NCI-H510A (cell line): ENCODE results near the gene TTLL9.

ENCODE experiments used
- DNase-seq: peaks from one replicate; lab custom pipeline; 2025; lab: John Stamatoyannopoulos, UW

Gene TTLL9

GRCh38 chr20:31945319-31945718 is 74.9 kb downstream of the TTLL9 start:
- DNase-seq = no peak

DNA sequence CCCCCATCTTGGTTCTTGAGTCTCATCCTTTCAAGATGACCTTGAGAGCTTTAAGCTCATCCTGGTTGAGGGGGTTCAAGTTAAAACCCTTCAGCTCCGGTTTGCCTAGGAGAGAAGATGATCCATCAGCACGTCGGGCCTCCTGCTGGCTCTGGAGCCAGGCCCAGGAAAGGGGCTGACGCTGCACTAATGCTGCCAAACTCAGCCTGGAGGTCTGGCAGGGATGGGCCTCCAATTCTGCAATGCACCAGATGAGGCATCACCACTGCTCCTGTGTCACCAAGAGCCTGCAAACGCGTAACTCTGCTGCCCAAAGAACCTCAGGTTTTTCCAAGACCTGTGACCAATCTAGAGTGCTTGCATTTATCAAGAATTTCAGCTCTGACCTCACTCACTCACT is 75.4 kb downstream of the TTLL9 start:
- no peak for DNase-seq

- DNase-seq = no peak
These were observed 77.6 kb downstream of the TTLL9 start for GRCh38 chr20:31948008-31948407.

DNA sequence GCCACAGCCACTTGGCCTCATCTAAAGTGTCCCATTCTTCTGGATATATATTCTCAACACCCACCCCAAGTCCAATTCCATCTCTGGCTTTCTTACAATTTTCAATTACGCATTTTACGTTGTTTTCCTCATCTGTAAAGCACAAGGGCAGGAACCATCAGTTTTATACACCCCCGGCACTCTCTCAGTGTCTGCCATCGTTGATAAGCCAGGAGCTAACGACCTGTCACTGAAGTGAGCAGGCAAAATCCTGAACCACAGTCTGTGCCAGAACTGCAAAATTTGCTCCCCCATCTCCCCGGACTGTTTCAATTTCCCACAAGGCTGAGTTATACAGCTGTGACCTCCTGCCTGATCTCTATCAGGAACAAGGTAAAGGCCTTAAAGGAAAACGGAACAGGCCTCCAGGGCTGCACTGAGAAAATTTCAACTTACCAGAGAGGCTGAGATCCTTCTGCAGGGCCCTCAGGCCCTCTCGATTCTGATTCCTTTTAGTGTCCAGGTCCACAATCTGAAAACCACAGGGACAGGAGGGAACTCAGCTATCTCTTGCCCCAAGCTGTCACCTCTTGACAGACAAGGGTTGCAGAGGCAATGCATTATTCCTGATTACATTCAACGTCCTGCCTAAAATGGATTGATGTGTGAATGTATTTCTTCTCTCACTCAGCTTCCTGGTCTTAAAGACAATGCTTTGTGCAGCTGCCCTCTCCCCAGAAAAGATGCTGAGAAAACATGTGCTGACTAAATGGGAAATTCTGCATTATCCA is 79.6 kb downstream of the TTLL9 start:
- no peak for DNase-seq

DNA sequence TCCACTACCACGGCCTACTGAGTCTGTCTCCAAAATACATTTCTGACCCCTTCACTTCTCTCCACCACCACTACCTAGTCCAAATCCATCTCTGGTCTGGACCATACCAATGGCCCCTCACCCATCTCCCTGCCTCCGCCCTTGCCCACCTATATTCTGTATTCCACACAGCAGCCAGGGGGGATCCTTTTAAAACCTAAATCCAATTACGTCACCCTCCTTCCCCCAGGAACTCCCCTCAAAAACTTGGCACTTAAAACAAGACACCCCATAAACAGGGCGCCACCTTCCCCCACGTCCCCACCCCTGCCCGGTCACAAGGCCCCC is 80.7 kb downstream of the TTLL9 start:
- DNase-seq = no peak

DNA sequence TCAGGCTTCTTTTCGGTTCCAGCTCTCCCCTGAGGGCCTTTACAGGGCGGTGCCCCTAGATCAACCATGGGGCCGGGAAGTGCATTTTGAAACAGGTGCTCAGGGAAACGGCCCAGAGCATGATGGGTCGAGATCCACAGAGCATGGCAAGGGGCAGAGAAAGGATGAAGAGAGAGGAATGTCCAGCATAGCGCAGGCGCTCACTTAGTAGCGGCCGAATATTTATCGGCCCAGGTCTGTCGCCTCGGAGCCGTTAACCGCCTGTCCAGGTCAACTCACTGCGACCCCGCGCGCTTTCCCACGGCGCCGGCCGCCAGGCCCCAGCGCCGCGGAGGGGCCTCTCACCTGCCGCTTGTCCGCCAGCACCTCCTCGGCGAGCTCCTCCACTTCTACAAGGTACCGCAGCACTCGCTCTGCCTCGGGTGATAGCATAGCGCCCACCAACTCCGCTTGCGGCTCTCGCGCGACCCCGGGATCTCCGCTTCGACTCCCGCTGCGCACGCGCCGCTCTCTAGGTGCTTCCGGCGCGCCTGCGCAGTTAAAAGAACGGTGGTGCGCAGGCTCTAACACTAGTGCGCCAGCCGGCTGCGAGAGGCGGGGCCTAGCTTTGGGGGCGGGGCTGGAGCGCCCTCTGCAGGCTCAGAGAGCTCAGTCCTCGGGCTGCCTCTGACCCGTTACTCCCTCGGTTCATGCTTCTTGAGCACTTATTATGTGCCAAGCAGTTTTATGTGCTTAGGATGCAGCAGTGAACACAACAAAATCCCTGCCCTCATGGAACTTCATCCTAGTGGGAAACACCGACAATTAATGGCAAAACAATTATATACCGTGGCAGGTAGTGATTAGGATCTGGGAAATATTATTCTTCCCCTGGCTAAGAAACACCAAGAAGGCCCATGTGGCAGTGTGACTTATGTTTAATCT is 81.4 kb downstream of the TTLL9 start, which contains the start of gene PDRG1:
TSS of gene PDRG1 (minus strand) at position 517 of the 924 bp plus-strand sequence. CDS start at position 432, 85 bp downstream.
- peak; percentile 84 for DNase-seq

- no peak for DNase-seq
These were observed 83.2 kb downstream of the TTLL9 start for GRCh38 chr20:31953556-31954148.

GRCh38 chr20:31954500-31954899 is 84.1 kb downstream of the TTLL9 start:
- DNase-seq = no peak

GRCh38 chr20:31956556-31957526 is 86.4 kb downstream of the TTLL9 start:
- no peak for DNase-seq

- no peak for DNase-seq
These were observed 92.3 kb downstream of the TTLL9 start for GRCh38 chr20:31962761-31963160.

DNA sequence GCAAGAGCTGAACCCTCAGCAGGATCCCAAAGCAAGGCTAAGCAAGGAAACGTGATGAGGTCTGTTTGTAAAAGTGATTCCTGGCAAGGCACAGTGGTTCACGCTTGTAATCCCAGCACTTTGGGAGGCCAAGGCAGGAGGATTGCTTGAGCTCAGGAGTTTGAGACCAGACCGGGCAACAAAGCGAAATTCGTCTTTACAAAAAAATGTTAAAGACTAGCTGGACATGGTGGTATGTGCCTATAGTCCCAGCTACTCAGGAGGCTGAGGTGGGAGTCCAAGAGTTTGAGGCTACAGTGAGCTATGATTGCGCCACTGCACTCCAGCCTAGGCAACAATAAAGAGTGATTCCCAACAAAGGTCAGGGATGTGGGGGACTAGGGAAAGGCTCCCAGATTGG is 93.5 kb downstream of the TTLL9 start:
- DNase-seq = no peak

GRCh38 chr20:31966991-31967655 is 96.7 kb downstream of the TTLL9 start:
- no peak for DNase-seq

- DNase-seq = peak; percentile 73
These were observed 97.4 kb downstream of the TTLL9 start, which contains the start of gene XKR7 for GRCh38 chr20:31967830-31968249. Gene XKR7 (plus strand): TSS chr20:31968151. CDS start chr20:31968176, 25 bp downstream.

DNA sequence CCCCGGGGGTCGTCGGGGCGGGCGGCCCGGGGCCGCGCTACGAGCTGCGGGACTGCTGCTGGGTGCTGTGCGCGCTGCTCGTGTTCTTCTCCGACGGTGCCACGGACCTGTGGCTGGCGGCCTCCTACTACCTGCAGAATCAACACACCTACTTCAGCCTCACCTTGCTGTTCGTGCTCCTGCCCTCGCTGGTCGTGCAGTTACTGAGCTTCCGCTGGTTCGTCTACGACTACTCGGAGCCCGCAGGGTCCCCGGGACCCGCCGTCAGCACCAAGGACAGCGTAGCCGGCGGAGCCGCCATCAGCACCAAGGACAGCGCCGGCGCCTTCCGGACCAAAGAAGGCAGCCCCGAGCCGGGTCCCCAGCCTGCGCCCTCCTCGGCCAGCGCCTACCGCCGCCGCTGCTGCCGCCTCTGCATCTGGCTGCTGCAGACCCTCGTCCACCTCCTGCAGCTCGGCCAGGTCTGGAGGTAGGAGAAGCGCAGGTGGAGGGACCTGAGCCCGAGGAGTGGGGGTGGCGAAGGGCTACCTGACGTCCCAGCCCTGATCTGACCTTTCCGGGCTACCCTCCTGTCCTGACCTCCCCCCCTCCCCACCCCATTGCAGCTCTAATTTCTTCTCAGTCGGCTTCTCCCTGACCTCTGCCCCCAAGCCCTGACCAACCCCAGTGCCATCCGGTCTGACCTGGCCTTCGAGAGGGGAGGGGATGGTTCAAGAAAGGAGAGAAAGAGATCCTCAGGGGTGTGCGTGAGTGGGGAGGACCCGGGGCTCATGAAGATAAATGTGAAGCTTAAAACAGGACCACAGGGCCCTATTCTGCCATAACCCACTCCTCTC is 98.1 kb downstream of the TTLL9 start:
- DNase-seq = no peak

- DNase-seq = no peak
These were observed 99.6 kb downstream of the TTLL9 start for GRCh38 chr20:31969991-31970390.

- no peak for DNase-seq
These were observed 102.1 kb downstream of the TTLL9 start for GRCh38 chr20:31972471-31973021.

DNA sequence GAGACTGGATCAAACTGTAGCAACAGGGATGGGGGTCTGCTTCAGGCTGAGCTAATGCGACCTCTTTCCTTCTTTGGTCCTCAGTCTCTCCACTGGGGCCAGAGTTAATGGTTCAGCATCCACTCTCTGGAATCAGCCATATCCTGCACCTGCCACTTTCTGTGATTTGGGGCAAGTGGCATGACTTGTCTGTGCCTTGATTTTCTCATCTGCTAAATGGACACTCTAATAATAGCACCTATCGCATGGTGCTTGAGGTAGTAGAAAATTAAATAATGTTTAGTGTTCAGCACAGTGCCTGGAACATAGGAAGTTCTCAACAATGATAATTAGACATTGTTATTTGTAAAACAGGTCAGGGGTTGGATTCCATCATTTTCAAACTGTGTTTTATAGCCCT is 103.9 kb downstream of the TTLL9 start:
- DNase-seq = no peak

GRCh38 chr20:31974951-31975487 is 104.6 kb downstream of the TTLL9 start:
- DNase-seq = no peak

GRCh38 chr20:31975874-31976273 is 105.4 kb downstream of the TTLL9 start:
- DNase-seq = no peak
